Activated CD4-positive, alpha-beta T cell treated with anti-CD3 and anti-CD28 coated beads, Interleukin-2, amount 10 ng/mL, durations not matched to agents 24 days and 14 days (primary cell): ENCODE results near the gene MOB3B. TPM values are rescaled to one million over a fixed set of nuclear protein-coding genes. Genes with fewer than 3 reads are reported as not detected.
A peak's percentile ranks its signal among the peaks of the same experiment; 100 is the strongest.

Experiments
- DNase-seq: peaks from one replicate; pipeline ENCODE4 v3.0.0; 2022
- H3K27ac Mint-ChIP-seq: one replicate; pipeline ENCODE4 v1.8.0; 2022; ENCODE audit warnings: mild to moderate bottlenecking, mixed read lengths
- H3K27me3 Mint-ChIP-seq: one replicate; pipeline ENCODE4 v1.8.0; 2022; ENCODE audit warnings: mixed read lengths
- H3K36me3 Mint-ChIP-seq: one replicate; pipeline ENCODE4 v1.8.0; 2022; ENCODE audit warnings: low read depth, mild to moderate bottlenecking, mixed read lengths
- H3K4me1 Mint-ChIP-seq: one replicate; pipeline ENCODE4 v1.8.0; 2021; ENCODE audit warnings: mixed read lengths
- H3K4me3 Mint-ChIP-seq: one replicate; pipeline ENCODE4 v1.8.0; 2022; ENCODE audit warnings: mild to moderate bottlenecking, moderate library complexity, mixed read lengths
- H3K9me3 Mint-ChIP-seq: one replicate; pipeline ENCODE4 v1.8.0; 2021; ENCODE audit warnings: mixed read lengths
- intact Hi-C: fragments of 100-400 bp; cut with micrococcal nuclease; formaldehyde crosslinking; loops from one replicate; pipeline ENCODE4 v1.15.1; 2023
- total RNA-seq: library from RNA; stranded (reverse); gene quantifications from 2 replicates; pipeline ENCODE4 v1.2.3, GENCODE V29; 2022

The MOB3B gene
- total RNA-seq, 1 donor from 2014 or later, result 0.82 TPM

DNA sequence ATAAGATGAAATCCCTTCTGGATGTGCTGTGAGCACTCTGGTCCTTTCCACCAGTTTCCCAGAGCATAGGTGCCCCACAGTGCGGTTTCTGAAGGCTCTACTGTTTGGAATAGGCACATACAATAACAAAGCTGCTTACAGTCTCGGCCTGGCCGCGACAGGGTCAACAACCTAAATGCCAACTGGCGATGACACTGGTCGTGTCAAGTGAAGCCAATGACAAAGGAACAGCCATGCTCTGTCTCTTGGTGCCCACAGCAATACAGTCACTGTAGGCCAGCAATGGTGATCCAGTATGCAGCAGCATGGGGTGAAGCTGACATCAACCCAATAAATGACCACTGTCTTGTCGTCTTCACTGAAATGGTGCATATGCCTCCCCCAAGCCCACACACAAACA lies 184.8 kb downstream of the MOB3B start:
- H3K36me3 Mint-ChIP-seq, result peaks cover 2% of the 10 kb centered on the region

DNA sequence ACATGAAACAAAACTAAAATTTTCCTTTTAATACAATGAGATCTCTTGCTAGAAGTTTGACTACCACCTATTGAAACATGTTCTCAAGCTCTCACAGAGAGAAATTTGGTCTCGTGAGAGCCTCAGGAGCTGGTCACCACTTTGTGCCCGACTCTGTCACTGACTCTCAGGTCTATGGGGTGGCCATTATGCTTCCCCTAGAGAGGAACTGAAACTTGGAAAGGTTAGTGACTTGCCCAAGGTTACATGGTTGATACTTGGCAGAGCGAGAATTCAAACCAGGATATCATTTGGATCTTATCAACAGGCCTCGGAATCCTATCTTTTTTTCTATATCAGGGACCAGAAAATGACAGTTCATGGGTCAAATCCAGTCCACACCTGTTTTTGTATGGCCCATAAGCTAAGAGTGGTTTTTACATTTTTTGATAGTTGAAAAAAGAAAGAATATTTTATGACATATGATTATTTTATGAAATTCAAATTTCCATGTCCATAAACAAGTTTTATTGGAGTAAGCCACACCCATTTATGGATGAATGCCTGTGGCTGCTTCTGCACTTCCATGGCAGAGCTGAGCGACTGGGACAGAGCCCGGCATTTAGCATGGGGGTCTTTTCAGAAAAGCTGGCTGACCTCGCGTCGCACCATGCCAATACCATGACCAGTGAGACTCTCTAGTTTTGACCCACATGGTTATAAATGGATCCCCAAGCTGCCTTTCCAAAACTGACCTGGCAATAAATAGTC lies 187.9 kb downstream of the MOB3B start:
- no peak overlapping the region for H3K27ac Mint-ChIP-seq
- H3K4me3 Mint-ChIP-seq, result no peak overlapping the region
- H3K36me3 Mint-ChIP-seq, result no peaks in the 10 kb centered on the region
- no peaks in the 10 kb centered on the region for H3K4me1 Mint-ChIP-seq
- no peak for DNase-seq
- intact Hi-C loops, result no loop called here
- peaks cover 2% of the 10 kb centered on the region for H3K27me3 Mint-ChIP-seq
- H3K9me3 Mint-ChIP-seq, result no peaks in the 10 kb centered on the region

More for the DNA sequence above, 184.8 kb downstream of the MOB3B start:
- peaks cover 2% of the 10 kb centered on the region for H3K27me3 Mint-ChIP-seq
- no peak for DNase-seq
- peaks cover 7% of the 10 kb centered on the region for H3K9me3 Mint-ChIP-seq
- peaks cover 11% of the 10 kb centered on the region for H3K4me1 Mint-ChIP-seq
- H3K4me3 Mint-ChIP-seq, result no peak overlapping the region
- H3K27ac Mint-ChIP-seq, result no peak overlapping the region
- intact Hi-C loops, result no loop called here

DNA sequence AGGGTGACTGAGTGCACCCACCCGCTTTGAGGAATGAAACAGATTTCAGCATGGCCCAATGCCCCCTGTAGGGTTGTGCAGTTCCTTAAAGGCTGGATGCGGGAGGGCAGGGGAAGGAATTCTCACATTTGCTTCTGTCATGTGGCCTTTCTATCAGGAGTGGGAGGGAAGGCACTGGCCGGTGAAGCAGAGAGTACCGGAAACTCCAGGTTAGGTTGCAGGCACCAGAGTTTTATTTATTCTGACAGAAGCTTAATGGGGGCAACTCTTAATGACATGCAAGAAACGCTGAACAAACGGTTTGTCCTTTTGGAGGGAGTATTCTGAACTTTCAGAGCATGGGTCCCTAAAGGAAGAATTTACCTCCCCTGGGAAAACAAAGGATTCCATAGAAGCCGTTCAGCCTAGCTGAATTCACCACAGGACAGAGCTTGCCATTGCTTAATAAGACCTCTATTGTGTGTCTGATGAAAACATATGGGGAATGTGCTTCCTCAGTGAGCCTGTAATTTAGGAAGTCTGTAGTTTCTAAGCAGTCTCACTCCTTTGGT lies 188.6 kb downstream of the MOB3B start:
- no peaks in the 10 kb centered on the region for H3K36me3 Mint-ChIP-seq
- DNase-seq, result no peak
- H3K9me3 Mint-ChIP-seq, result no peaks in the 10 kb centered on the region
- peaks cover 2% of the 10 kb centered on the region for H3K4me1 Mint-ChIP-seq
- H3K4me3 Mint-ChIP-seq, result no peak overlapping the region
- H3K27me3 Mint-ChIP-seq, result peaks cover 2% of the 10 kb centered on the region
- no peak overlapping the region for H3K27ac Mint-ChIP-seq
- intact Hi-C loops, result no loop called here

DNA sequence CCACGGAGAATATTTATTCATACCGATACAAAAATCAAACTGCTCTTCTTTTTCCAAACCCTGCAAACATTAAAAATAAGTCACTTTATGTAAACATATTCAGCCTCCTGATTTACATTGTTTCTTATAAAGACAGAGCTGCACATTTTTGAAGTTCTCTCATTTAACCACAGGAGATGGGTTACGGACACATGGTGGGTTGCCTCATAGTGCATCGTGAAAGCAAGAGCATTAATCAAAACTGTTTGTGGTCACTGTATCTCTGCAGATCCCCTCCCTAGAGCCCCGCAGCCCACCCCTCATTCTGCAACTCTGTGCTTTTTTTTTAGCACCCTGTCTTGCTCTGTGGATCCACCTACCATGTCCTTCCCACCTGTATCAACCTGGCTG lies 189.3 kb downstream of the MOB3B start:
- Mint-ChIP-seq H3K4me3 (no peak overlapping the region), H3K9me3 (no peaks in the 10 kb centered on the region), H3K27me3 (peaks cover 2% of the 10 kb centered on the region), H3K4me1 (peaks cover 3% of the 10 kb centered on the region), H3K36me3 (no peaks in the 10 kb centered on the region), H3K27ac (no peak overlapping the region)
- no peak for DNase-seq
- intact Hi-C loops, result no loop called here

DNA sequence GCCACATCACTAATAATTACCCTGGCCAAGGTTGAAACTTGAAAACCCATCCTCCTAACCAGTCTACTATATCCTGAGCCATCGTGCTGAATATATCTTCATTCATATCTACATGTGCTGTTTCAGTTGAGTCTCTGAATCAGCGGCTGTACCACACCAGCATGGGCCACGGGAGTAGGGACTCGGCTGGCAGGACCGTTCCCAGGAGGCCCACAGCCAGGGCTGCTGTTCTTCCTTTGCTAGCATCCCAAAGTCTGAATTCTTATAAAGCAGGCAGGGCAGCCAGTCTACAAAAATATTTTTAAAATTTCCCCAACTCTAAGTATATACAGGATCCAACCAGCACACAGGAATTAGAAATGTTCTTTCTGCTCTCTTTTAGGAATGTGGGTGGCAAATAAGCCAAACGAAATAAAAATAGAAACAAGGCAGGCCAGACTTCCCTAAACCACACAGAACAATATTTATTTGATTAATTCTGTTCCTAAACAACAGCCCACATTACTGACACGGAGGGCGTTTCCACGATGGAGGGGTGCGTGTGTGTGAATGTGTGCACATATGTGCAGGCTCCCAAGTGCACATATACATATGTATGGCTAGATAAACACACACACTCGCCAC lies 189.8 kb downstream of the MOB3B start:
- no peak for DNase-seq
- intact Hi-C loops, result no loop called here
- Mint-ChIP-seq H3K27ac (no peak overlapping the region), H3K9me3 (no peaks in the 10 kb centered on the region), H3K36me3 (no peaks in the 10 kb centered on the region), H3K4me3 (no peak overlapping the region), H3K4me1 (peaks cover 3% of the 10 kb centered on the region), H3K27me3 (peaks cover 2% of the 10 kb centered on the region)

DNA sequence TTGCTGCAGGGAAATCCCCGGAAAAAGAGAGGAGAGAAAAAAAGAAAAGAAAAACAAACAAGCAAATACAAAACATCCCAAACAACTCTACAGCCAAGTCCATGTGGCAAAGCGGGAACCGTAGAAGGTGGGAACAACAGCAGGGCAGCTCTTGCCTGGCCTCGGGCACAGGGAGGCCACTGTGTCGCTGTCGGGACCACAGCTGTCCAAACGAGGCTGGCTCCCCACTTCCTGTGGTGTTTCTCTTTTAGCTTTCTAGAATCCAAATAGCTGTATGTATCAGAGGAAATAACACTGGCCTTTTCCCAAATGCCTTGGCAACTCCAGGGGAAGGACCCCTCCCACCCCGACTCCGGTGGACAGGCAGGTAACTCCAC lies 191.1 kb downstream of the MOB3B start:
- Mint-ChIP-seq H3K27ac (no peak overlapping the region), H3K4me3 (no peak overlapping the region), H3K4me1 (peaks cover 3% of the 10 kb centered on the region), H3K27me3 (peaks cover 2% of the 10 kb centered on the region), H3K36me3 (no peaks in the 10 kb centered on the region), H3K9me3 (no peaks in the 10 kb centered on the region)
- DNase-seq, result no peak
- intact Hi-C loops, result no loop called here

DNA sequence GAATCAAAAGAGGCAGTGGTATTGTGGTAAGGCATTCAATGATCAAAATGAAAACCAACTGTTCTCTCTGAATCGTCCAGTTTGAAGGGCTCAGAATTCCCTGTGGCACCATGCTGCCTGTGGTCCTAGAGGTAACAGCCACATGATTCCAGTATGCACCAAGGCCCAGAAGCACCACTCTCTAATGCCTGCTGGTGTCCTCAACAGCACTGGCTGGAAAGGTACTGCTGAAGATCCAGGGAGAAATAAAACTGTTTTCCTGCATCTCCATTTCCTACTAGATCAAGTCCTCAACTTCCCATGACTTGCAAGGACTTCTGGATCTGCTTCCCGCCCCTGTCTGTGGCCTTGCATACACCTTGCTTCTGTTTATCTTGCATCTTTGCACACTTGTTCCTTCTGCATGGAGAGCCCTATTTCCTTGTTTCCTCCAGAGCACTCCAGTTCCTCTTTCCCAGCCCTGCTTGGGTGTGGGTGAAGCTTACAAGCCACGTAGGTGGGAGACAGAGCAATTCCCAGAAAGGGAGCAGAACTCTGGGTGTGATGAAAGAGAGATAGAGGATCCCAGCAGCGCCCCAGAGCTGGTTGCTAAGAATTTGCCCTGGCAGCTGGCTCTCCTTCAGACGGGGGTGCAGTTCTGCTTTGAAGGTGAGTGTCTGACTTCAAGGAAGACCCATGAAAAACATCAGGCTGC lies 191.6 kb downstream of the MOB3B start:
- Mint-ChIP-seq H3K27me3 (peaks cover 2% of the 10 kb centered on the region), H3K4me1 (peaks cover 3% of the 10 kb centered on the region), H3K9me3 (no peaks in the 10 kb centered on the region), H3K4me3 (no peak overlapping the region), H3K36me3 (no peaks in the 10 kb centered on the region), H3K27ac (no peak overlapping the region)
- intact Hi-C loops, result no loop called here
- no peak for DNase-seq

DNA sequence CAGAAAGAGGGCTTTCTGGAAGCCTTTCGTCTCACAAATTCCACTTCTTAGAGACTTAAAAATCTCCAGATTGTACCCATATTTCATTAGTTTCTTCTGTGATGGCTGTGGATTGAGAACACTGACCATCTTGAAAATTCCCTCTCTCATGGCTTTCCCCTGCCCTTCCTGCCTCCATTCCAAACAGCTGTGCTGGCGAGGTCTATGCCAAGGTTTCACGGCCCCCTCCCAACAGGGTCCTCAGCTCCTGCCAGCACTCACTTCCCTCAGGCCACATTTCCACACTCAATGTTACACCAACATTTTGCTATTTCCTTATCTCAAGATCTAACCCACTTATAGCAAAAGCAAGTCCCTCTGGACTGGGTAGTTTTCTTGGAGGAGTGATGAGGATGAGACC lies 192.4 kb downstream of the MOB3B start:
- intact Hi-C loops, result no loop called here
- H3K27ac Mint-ChIP-seq, result no peak overlapping the region
- no peaks in the 10 kb centered on the region for H3K36me3 Mint-ChIP-seq
- DNase-seq, result no peak
- no peak overlapping the region for H3K4me3 Mint-ChIP-seq
- H3K9me3 Mint-ChIP-seq, result no peaks in the 10 kb centered on the region
- peaks cover 3% of the 10 kb centered on the region for H3K4me1 Mint-ChIP-seq
- H3K27me3 Mint-ChIP-seq, result peaks cover 2% of the 10 kb centered on the region

DNA sequence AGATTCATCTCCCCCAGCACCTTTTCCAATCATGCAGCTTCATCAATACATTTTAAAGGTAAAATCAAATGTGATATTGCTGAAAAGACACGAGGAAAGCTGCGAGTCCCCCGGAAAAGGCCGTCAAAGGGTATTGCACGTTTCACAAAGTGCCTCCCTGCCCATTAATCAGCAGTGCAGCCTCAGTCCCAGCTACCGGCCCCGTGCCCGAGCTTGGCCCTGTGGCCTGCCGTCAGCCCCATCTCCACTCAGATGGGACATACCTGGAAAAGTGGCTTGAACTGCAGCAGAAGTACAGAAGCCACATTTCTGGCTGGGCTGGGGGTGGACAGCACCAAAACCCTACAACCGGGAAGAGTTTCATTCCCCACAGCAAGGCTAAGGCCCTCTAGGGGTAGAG lies 192.8 kb downstream of the MOB3B start:
- H3K36me3 Mint-ChIP-seq, result no peaks in the 10 kb centered on the region
- peaks cover 2% of the 10 kb centered on the region for H3K27me3 Mint-ChIP-seq
- H3K4me1 Mint-ChIP-seq, result peaks cover 3% of the 10 kb centered on the region
- intact Hi-C loops, result no loop called here
- H3K4me3 Mint-ChIP-seq, result no peak overlapping the region
- no peaks in the 10 kb centered on the region for H3K9me3 Mint-ChIP-seq
- DNase-seq, result no peak
- no peak overlapping the region for H3K27ac Mint-ChIP-seq

DNA sequence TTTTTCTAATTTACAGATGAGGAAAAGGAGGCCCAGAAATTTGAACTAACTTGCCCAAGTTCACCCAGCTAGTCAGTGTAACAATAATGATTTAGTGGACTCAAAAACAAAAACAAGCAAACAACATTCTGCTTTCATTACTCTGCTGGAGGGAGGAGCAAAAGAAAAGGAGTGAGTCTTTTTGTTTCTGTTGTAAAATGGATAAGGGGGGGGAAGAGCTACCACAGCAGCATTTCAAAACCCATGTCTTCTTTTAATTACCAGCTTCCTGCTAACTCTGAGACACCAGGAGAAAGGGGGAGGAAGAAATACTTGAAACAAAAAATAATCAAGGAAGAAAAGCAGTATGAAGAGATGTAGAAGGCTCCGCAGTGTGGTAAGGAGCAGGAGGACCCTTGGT lies 193.5 kb downstream of the MOB3B start:
- DNase-seq, result no peak
- H3K9me3 Mint-ChIP-seq, result no peaks in the 10 kb centered on the region
- peak overlapping the region; percentile 30 for H3K27ac Mint-ChIP-seq
- no peaks in the 10 kb centered on the region for H3K36me3 Mint-ChIP-seq
- H3K27me3 Mint-ChIP-seq, result peaks cover 5% of the 10 kb centered on the region
- no peak overlapping the region for H3K4me3 Mint-ChIP-seq
- intact Hi-C loops, result no loop called here
- H3K4me1 Mint-ChIP-seq, result peaks cover 3% of the 10 kb centered on the region

DNA sequence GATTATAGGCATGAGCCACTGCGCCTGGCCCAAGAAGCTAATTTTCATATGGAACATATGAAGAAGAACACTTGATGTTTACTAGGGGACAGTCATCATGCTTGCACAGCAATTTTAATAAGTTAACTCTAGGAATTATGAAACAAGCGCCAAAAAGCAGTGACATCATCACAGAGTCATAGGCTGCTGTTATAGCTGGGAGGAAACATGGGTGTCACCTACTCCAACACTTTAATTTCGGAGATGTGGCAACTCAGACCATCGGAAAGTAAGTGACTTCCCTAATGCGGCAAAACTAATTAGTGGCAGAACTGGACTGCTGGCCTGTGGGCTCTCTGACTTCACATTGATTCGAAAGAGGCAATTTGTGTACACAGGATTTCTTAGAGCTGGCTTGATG lies 194.5 kb downstream of the MOB3B start:
- no peak overlapping the region for H3K4me3 Mint-ChIP-seq
- H3K4me1 Mint-ChIP-seq, result peaks cover 3% of the 10 kb centered on the region
- H3K27ac Mint-ChIP-seq, result no peak overlapping the region
- H3K36me3 Mint-ChIP-seq, result no peaks in the 10 kb centered on the region
- H3K27me3 Mint-ChIP-seq, result peaks cover 5% of the 10 kb centered on the region
- intact Hi-C loops, result no loop called here
- DNase-seq, result no peak
- no peaks in the 10 kb centered on the region for H3K9me3 Mint-ChIP-seq

DNA sequence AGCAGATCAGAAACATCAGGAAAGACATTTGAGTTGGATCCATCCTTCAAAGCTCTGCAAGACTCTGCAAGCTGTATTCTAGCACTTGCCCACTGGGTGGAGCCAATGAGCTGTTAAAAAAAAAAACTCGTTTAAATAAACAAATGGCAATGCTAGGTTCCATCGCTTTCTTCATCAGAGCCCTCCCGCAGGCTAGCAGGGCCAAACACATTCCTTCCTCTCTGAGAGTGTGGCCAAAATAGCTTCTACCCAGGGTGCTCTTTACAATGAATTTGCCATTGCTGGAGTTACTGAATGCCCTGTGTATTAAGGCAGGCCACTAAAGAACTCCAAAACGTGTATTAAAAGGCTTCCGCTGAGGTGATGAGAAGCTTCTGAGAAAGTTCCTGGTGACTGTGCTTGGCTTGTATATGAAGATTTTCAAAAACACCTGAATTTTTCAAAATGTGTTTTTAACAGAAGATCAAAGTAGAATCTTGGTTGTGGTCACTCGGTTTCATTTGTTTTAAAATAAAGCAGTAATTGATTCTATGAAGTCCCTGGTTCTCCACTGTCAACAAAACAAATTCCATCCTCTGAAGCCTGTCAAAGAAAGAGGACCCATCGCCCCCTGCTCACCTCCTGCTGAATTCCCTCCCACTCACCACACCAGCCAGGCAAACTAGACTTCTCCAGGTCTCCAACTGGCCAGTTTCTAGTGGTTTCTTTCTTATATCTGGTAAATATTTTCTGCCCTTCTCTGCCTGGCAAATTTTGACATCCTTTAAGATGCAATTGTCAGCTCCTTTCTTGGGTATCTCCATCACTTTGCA lies 196.2 kb downstream of the MOB3B start:
- Mint-ChIP-seq H3K4me3 (no peak overlapping the region), H3K27me3 (peaks cover 5% of the 10 kb centered on the region), H3K36me3 (no peaks in the 10 kb centered on the region), H3K9me3 (no peaks in the 10 kb centered on the region), H3K4me1 (peaks cover 3% of the 10 kb centered on the region), H3K27ac (no peak overlapping the region)
- intact Hi-C loops, result loop anchor here (1.0 to 5.0 kb wide), 4 partner anchors 196 to 394 kb away; partner anchors contain the start of gene MOB3B
- DNase-seq, result peak; percentile 89

DNA sequence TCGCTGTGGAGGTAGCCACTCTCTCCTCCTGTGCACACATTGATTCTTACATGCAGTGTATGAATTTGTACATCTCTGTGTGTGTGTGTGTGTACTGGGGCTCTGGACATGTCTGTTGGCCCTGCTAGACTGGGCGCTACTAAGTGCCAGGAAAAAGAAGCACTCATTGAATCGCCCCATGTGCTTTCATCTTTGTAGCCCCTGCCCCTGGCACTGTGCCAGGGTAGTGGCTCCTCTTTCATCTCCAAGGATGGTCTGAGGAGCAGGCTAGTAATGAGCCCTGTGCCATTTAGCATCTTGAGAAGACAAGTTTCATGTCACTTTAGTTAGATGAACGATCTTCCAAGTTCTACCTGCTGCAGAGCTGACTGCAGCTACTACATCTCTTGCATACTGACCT lies 198.2 kb downstream of the MOB3B start:
- Mint-ChIP-seq H3K36me3 (no peaks in the 10 kb centered on the region), H3K9me3 (no peaks in the 10 kb centered on the region), H3K4me1 (peaks cover 3% of the 10 kb centered on the region), H3K27me3 (peaks cover 8% of the 10 kb centered on the region), H3K4me3 (no peak overlapping the region), H3K27ac (no peak overlapping the region)
- DNase-seq, result no peak
- intact Hi-C loops, result loop anchor here (5.0 kb wide), 2 partner anchors 381 to 396 kb away; no protein-coding TSS in a partner anchor
